Activated T-helper 9 cell treated with anti-CD3 and anti-CD28 coated beads, Interleukin-2, amount 50 U/mL, for 16 hours (primary cell): ENCODE results near the gene C2orf74.
A peak's percentile ranks its signal among the peaks of the same experiment; 100 is the strongest.
"Not testable (repeated sequence)": the region's sequence is repeated elsewhere in the genome, so short reads cannot be mapped to it uniquely, and the experiment has no call there.

Source experiments
- DNase-seq: peaks from one replicate; pipeline ENCODE4 v3.0.0-alpha.2; 2020; ENCODE audit warnings: low read depth

Gene C2orf74

DNA sequence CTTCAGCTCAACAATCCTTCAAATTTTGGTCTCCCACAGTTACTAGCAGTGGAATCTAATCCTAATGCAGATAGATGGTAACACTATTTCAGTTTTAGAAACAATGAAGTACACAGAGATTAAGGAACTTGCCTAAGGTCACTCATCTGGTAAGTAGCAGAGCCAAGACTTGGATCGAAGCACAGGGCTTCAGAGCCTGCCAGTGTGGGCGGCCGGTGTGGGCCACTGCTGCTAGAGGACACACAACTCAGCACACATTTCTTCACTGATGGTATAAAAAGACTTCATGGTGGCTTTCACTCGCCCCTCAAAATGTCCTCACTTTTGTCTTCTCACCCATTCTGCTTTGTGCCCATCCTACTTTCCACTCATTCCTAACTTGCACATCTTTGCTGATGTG, 11.1 kb downstream of the C2orf74 start:
- DNase-seq = no peak

DNA sequence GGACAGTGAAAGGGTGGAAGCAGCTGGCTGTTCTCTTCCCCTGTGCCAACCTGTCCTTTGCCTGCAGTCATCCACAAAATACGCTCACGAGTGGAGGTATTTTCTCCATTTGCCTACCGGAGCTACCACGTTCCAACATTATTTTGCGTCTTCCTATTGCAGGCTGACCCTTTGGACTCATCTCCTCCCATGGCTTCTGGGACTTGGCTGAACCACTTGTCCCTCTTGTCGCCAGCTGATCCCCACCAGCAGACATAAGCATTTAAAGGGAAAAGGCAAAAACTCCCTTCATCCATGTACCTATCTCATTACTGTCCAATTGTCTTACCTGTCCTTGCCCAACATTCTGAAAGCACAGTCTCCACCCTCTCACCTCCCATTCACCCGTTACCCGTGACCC, 13.0 kb downstream of the C2orf74 start:
- DNase-seq = no peak

GRCh38 chr2:61176755-61177726, 15.1 kb downstream of the C2orf74 start:
- DNase-seq = peak; percentile 93

DNA sequence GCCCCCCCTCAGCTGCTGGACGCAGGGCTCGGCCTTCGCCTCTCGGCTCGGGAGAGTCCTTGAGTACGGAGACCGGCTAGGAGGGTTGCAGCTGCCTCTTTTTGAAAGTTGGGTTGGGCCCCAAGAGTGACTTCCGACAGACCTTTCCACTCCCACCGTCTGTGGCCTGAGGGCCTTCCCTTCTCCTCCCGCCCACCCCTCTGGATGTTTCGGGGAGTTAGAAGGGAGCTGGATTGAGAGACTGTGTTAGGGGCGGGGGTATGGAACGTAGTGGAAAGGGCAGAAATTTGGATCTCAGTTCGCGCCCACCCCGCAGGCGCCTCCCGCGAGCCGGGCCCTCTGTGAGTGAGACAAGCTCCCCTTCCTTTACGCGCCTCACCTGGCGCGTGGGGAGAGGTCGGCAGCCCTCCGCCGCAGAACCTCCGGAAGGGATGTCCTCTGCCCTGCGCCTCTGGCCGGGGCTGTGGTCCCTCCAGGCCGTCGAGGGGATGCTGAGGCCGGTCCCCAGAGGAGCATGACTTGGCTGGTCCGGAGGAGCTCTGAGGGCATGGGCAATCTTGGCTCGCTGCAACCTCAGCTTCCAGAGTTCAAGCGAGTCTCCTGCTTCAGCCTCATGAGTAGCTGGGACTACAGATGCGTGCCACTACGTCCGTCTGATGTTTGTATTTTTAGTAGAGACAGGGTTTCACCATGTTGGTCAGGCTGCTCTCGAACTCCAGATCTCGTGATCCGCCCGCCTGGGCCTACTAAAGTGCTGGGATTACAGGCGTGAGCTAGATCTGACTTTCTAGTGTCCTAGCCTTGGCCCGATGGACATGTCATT, 15.9 kb downstream of the C2orf74 start:
- peak; percentile 12 for DNase-seq

- no peak for DNase-seq
Measured at GRCh38 chr2:61178603-61179545, 16.9 kb downstream of the C2orf74 start.

GRCh38 chr2:61179701-61180639, 18.0 kb downstream of the C2orf74 start:
- DNase-seq = no peak

DNA sequence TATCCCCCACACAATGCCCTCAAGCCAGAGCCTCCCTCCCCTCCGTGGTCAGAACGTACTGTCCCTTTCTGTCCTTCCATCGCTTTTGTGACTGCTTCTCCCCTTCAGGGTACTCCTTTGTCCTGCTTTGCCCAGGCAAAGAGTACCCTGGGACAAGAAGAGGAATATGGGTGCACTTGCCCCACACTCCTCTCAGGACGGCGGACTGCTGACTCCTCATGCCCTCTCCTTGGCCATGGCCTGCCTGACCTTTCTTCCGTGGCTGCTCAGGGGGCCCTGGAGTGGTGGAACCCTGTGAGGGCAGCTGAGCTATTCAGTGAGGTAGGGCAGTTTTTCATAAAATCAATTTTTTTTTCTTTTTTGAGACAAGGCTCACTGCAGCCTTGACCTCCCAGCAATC, 18.7 kb downstream of the C2orf74 start:
- no peak for DNase-seq

- no peak for DNase-seq
Measured at GRCh38 chr2:61181382-61182058, 19.5 kb downstream of the C2orf74 start.

GRCh38 chr2:61182059-61182383, 20.0 kb downstream of the C2orf74 start:
- no peak for DNase-seq

DNA sequence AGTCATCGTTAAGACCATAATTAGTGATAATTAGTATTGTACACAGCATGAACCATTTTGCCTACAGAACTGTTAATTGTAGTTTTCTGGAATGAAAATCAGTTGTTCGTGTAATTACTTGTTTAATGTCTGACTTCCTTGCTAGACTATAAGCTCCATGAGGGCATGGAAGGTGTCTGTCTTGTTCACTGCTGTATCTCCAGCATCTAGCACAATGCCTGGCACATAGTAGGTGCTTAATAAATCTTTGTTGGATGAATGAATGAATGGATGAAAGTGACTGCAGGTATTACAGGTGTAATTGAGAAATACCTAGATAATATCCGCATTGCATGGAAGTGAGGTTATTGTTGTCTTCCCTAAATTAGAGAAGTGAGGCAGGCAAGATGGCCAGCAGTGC, 21.8 kb downstream of the C2orf74 start:
- DNase-seq = no peak

GRCh38 chr2:61184263-61184662, 22.3 kb downstream of the C2orf74 start:
- no peak for DNase-seq

- no peak for DNase-seq
Measured at GRCh38 chr2:61185231-61185728, 23.3 kb downstream of the C2orf74 start.

DNA sequence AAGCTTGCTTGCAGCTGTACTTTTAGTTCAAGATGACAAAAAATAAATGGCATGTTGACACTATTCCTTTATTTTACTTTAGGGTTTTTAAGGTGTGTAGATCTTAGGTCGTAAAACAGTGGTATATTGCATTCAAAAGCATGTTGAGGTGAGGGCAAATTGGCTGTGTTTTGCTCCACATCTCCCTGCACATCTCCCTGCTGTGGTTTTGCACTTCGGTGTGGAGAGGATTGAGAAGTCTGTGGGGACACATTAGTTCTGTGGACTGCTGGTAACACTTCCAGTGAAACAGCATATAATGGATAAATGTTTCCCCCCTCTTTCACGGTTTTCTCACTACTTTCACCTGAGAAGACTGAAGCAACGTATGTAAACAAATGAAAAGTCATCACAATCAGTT, 25.1 kb downstream of the C2orf74 start:
- DNase-seq = no peak

GRCh38 chr2:61193670-61194561, 31.9 kb downstream of the C2orf74 start:
- no peak for DNase-seq

- DNase-seq = not testable (repeated sequence)
Measured at GRCh38 chr2:61194646-61195045, 32.7 kb downstream of the C2orf74 start.

DNA sequence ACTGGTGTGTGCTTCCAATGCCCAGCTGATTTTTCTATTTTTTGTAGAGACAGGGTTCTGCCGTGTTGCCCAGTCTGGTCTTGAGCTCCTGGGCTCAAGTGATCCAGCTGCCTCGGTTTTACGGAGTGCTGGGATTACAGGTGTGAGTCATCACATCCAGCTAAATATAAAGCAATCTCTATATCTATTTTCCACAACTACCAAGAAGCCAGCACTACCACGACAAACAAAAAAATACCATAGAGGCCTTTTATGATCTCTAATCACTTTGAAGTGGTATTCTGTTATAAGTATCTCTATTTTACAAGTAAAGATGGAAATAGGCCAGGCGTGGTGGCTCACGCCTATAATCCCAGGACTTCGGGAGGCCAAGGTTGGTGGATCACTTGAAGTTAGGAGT, 34.7 kb downstream of the C2orf74 start:
- no peak for DNase-seq

GRCh38 chr2:61205132-61205531, 43.1 kb downstream of the C2orf74 start:
- no peak for DNase-seq

- no peak for DNase-seq
Measured at GRCh38 chr2:61210332-61210981, 48.5 kb downstream of the C2orf74 start.
